ENCODE results near the gene C13orf42. TPM values are rescaled to one million over a fixed set of nuclear protein-coding genes. Genes with fewer than 3 reads are reported as not detected.

The C13orf42 gene
- total RNA-seq, 1 experiment from 2014 or later, result not detected

GRCh38 chr13:51048166-51048461 lies 63.0 kb downstream of the C13orf42 start:
- H3K27me3 Mint-ChIP-seq (ENCODE audit: unreplicated experiment), result no peaks in the 10 kb centered on the region
- intact Hi-C loops (cut with micrococcal nuclease; ENCODE audit: unreplicated experiment), result no loop called here
- TF ChIP-seq, protein P1, sequence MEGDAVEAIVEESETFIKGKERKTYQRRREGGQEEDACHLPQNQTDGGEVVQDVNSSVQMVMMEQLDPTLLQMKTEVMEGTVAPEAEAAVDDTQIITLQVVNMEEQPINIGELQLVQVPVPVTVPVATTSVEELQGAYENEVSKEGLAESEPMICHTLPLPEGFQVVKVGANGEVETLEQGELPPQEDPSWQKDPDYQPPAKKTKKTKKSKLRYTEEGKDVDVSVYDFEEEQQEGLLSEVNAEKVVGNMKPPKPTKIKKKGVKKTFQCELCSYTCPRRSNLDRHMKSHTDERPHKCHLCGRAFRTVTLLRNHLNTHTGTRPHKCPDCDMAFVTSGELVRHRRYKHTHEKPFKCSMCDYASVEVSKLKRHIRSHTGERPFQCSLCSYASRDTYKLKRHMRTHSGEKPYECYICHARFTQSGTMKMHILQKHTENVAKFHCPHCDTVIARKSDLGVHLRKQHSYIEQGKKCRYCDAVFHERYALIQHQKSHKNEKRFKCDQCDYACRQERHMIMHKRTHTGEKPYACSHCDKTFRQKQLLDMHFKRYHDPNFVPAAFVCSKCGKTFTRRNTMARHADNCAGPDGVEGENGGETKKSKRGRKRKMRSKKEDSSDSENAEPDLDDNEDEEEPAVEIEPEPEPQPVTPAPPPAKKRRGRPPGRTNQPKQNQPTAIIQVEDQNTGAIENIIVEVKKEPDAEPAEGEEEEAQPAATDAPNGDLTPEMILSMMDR (IDR thresholded peaks at IDR 0.05; ENCODE audit: unreplicated experiment), result no peak
- no peaks in the 10 kb centered on the region for H3K9me3 Mint-ChIP-seq (ENCODE audit: low read depth, unreplicated experiment)
- no peak for DNase-seq
- no TSS peak for BruUV-seq (replicated peaks)
- H3K36me3 Mint-ChIP-seq (ENCODE audit: insufficient read depth, unreplicated experiment), result no peaks in the 10 kb centered on the region
- H3K27ac Mint-ChIP-seq (ENCODE audit: unreplicated experiment), result no peak overlapping the region
- H3K4me3 Mint-ChIP-seq (ENCODE audit: low read depth, unreplicated experiment), result no peak overlapping the region
- CTCF ChIA-PET, result interaction anchor here (0.6 kb wide), 1 partner anchor 1204 kb away, joined by 4 read pairs; no protein-coding TSS in a partner anchor
- H3K4me1 Mint-ChIP-seq (ENCODE audit: low read depth, unreplicated experiment), result no peaks in the 10 kb centered on the region

GRCh38 chr13:51047434-51048165 lies 63.5 kb downstream of the C13orf42 start:
- Mint-ChIP-seq H3K9me3 (ENCODE audit: low read depth, unreplicated experiment) (no peaks in the 10 kb centered on the region), H3K4me1 (ENCODE audit: low read depth, unreplicated experiment) (no peaks in the 10 kb centered on the region), H3K4me3 (ENCODE audit: low read depth, unreplicated experiment) (no peak overlapping the region), H3K27me3 (ENCODE audit: unreplicated experiment) (no peaks in the 10 kb centered on the region), H3K27ac (ENCODE audit: unreplicated experiment) (no peak overlapping the region), H3K36me3 (ENCODE audit: insufficient read depth, unreplicated experiment) (no peaks in the 10 kb centered on the region)
- CTCF ChIA-PET, result interaction anchor here (0.6 kb wide), 1 partner anchor 1203 kb away, joined by 4 read pairs; no protein-coding TSS in a partner anchor
- intact Hi-C loops (cut with micrococcal nuclease; ENCODE audit: unreplicated experiment), result no loop called here
- TF ChIP-seq, protein P1 (IDR thresholded peaks at IDR 0.05; ENCODE audit: unreplicated experiment), result no peak
- no TSS peak for BruUV-seq (replicated peaks)
- DNase-seq, result no peak

- Mint-ChIP-seq H3K36me3 (ENCODE audit: insufficient read depth, unreplicated experiment) (no peaks in the 10 kb centered on the region), H3K4me1 (ENCODE audit: low read depth, unreplicated experiment) (no peaks in the 10 kb centered on the region), H3K27me3 (ENCODE audit: unreplicated experiment) (no peaks in the 10 kb centered on the region), H3K27ac (ENCODE audit: unreplicated experiment) (no peak overlapping the region), H3K4me3 (ENCODE audit: low read depth, unreplicated experiment) (no peak overlapping the region), H3K9me3 (ENCODE audit: low read depth, unreplicated experiment) (no peaks in the 10 kb centered on the region)
- CTCF ChIA-PET, result no interaction called here
- TF ChIP-seq, protein P1 (IDR thresholded peaks at IDR 0.05; ENCODE audit: unreplicated experiment), result no peak
- DNase-seq, result no peak
- intact Hi-C loops (cut with micrococcal nuclease; ENCODE audit: unreplicated experiment), result no loop called here
- BruUV-seq (replicated peaks), result no TSS peak
These were observed 65.6 kb downstream of the C13orf42 start for GRCh38 chr13:51045451-51045850.

GRCh38 chr13:51044023-51044665 lies 66.9 kb downstream of the C13orf42 start:
- no TSS peak for BruUV-seq (replicated peaks)
- H3K9me3 Mint-ChIP-seq (ENCODE audit: low read depth, unreplicated experiment), result no peaks in the 10 kb centered on the region
- H3K27me3 Mint-ChIP-seq (ENCODE audit: unreplicated experiment), result no peaks in the 10 kb centered on the region
- H3K27ac Mint-ChIP-seq (ENCODE audit: unreplicated experiment), result no peak overlapping the region
- H3K36me3 Mint-ChIP-seq (ENCODE audit: insufficient read depth, unreplicated experiment), result no peaks in the 10 kb centered on the region
- H3K4me3 Mint-ChIP-seq (ENCODE audit: low read depth, unreplicated experiment), result no peak overlapping the region
- intact Hi-C loops (cut with micrococcal nuclease; ENCODE audit: unreplicated experiment), result no loop called here
- no peaks in the 10 kb centered on the region for H3K4me1 Mint-ChIP-seq (ENCODE audit: low read depth, unreplicated experiment)
- CTCF ChIA-PET, result no interaction called here
- TF ChIP-seq, protein P1 (IDR thresholded peaks at IDR 0.05; ENCODE audit: unreplicated experiment), result no peak
- no peak for DNase-seq

All from Calu3 (cell line).